HG02973 (cell line): ENCODE measurements around the gene RIOK3.
"Not testable (repeated sequence)": the region's sequence is repeated elsewhere in the genome, so short reads cannot be mapped to it uniquely, and the experiment has no call there.

Experiments used
- ATAC-seq: cut with Tn5 transposase; IDR thresholded peaks from one replicate; pipeline ENCODE4 v1.9.1; 2021; ENCODE audit warnings: moderate library complexity; ENCODE audit not compliant: unreplicated experiment

Gene RIOK3

GRCh38 chr18:23452728-23453679, at the start of gene RIOK3:
RIOK3 (plus strand) TSS chr18:23453287; CDS start chr18:23453440, 153 bp downstream.
- ATAC-seq = peak; percentile 94

- no peak for ATAC-seq
These were observed 49.8 kb upstream of the RIOK3 start for GRCh38 chr18:23403310-23403709.

GRCh38 chr18:23405636-23406035, 47.5 kb upstream of the RIOK3 start:
- ATAC-seq = no peak

GRCh38 chr18:23406271-23406787, 46.8 kb upstream of the RIOK3 start:
- no peak for ATAC-seq

- no peak for ATAC-seq
These were observed 40.6 kb upstream of the RIOK3 start for GRCh38 chr18:23412351-23412964.

GRCh38 chr18:23415515-23415914, 37.6 kb upstream of the RIOK3 start:
- no peak for ATAC-seq

- ATAC-seq = no peak
These were observed 36.8 kb upstream of the RIOK3 start for GRCh38 chr18:23416298-23416697.

- ATAC-seq = no peak
These were observed 31.8 kb upstream of the RIOK3 start for GRCh38 chr18:23421277-23421676.

GRCh38 chr18:23422751-23423418, 30.2 kb upstream of the RIOK3 start:
- peak; percentile 87 for ATAC-seq

GRCh38 chr18:23424616-23425015, 28.5 kb upstream of the RIOK3 start:
- no peak for ATAC-seq

GRCh38 chr18:23428821-23429220, 24.3 kb upstream of the RIOK3 start:
- ATAC-seq = no peak

- not testable (repeated sequence) for ATAC-seq
These were observed 23.5 kb upstream of the RIOK3 start for GRCh38 chr18:23429538-23429937.

GRCh38 chr18:23433360-23433759, 19.7 kb upstream of the RIOK3 start:
- ATAC-seq = no peak

- ATAC-seq = peak; percentile 95
These were observed 15.6 kb upstream of the RIOK3 start for GRCh38 chr18:23437357-23438045.

- no peak for ATAC-seq
These were observed 15.1 kb upstream of the RIOK3 start for GRCh38 chr18:23438046-23438377.

GRCh38 chr18:23438608-23439366, 14.3 kb upstream of the RIOK3 start:
- no peak for ATAC-seq

GRCh38 chr18:23440131-23440530, 13.0 kb upstream of the RIOK3 start:
- ATAC-seq = no peak

- no peak for ATAC-seq
These were observed 10.1 kb upstream of the RIOK3 start for GRCh38 chr18:23442958-23443357.

GRCh38 chr18:23448291-23448690, 4.8 kb upstream of the RIOK3 start:
- no peak for ATAC-seq

- ATAC-seq = no peak
These were observed 3.1 kb upstream of the RIOK3 start for GRCh38 chr18:23450022-23450421.
